Calu3 (cell line): Measurements from ENCODE around the gene KIRREL1. TPM values are rescaled to one million over a fixed set of nuclear protein-coding genes. Genes with fewer than 3 reads are reported as not detected.
A peak's percentile ranks its signal among the peaks of the same experiment; 100 is the strongest.

Experiments
- Bru-seq: library from RNA; stranded (reverse); fragments of 400-500 nt; gene quantifications from one replicate; lab custom pipeline; 2021; lab: Mats Ljungman, UMichigan
- BruChase-seq, 2 experiments: library from RNA; stranded (reverse); fragments of 400-500 nt; gene quantifications; one replicate each; lab custom pipeline; 2021; lab: Mats Ljungman, UMichigan
- BruUV-seq: library from RNA; stranded (reverse); fragments of 400-500 nt; replicated peaks from 2 replicates; lab custom pipeline; 2021; lab: Mats Ljungman, UMichigan
- CTCF ChIA-PET: fragments of 300-600 bp; sonication (Branson Sonifier 250); formaldehyde crosslinking; loops from one replicate; lab custom pipeline; 2022; ENCODE audit warnings: antibody characterized with exemption; lab: Charles Lee
- DNase-seq: peaks from one replicate; pipeline ENCODE4 v3.0.0; 2022
- H3K27ac Mint-ChIP-seq: one replicate; pipeline ENCODE4 v1.8.0; 2022; ENCODE audit warnings: mixed read lengths; ENCODE audit not compliant: unreplicated experiment
- H3K27me3 Mint-ChIP-seq: one replicate; pipeline ENCODE4 v1.8.0; 2022; ENCODE audit warnings: mixed read lengths; ENCODE audit not compliant: unreplicated experiment
- H3K36me3 Mint-ChIP-seq: one replicate; pipeline ENCODE4 v1.8.0; 2022; ENCODE audit warnings: mild to moderate bottlenecking, moderate library complexity, mixed read lengths; ENCODE audit not compliant: insufficient read depth, unreplicated experiment
- H3K4me1 Mint-ChIP-seq: one replicate; pipeline ENCODE4 v1.8.0; 2022; ENCODE audit warnings: mild to moderate bottlenecking, low read depth, mixed read lengths; ENCODE audit not compliant: unreplicated experiment
- H3K4me3 Mint-ChIP-seq: one replicate; pipeline ENCODE4 v1.8.0; 2022; ENCODE audit warnings: mild to moderate bottlenecking, low read depth, moderate library complexity, mixed read lengths; ENCODE audit not compliant: unreplicated experiment
- H3K9me3 Mint-ChIP-seq: one replicate; pipeline ENCODE4 v1.8.0; 2022; ENCODE audit warnings: low read depth, mixed read lengths; ENCODE audit not compliant: unreplicated experiment
- CTCF ChIP-seq: fragments of 200-600 bp; IDR thresholded peaks from one replicate; pipeline ENCODE4 v1.8.0; 2022; ENCODE audit warnings: antibody characterized with exemption; ENCODE audit not compliant: unreplicated experiment
- intact Hi-C: fragments of 100-400 bp; cut with micrococcal nuclease; formaldehyde crosslinking; loops from one replicate; pipeline ENCODE4 v1.10.0; 2022; ENCODE audit not compliant: unreplicated experiment
- long read RNA-seq: library from polyadenylated mRNA; stranded (forward); transcript quantifications from one replicate; pipeline ENCODE4 v2.0.0, GENCODE V29; 2022
- total RNA-seq: library from RNA; stranded (reverse); gene quantifications from 2 replicates; pipeline ENCODE4 v1.2.3, GENCODE V29; 2022

KIRREL1 gene
- total RNA-seq (19.0 and 31.4 TPM in 2 replicates), Bru-seq, nascent RNA (percentile 65 among the genes with signal in this experiment), BruChase-seq, experiment 1, labeled RNA remaining after a 6-hour chase (percentile 75 among the genes with signal in this experiment), BruChase-seq, experiment 2, labeled RNA remaining after a 2-hour chase (percentile 71 among the genes with signal in this experiment)
- long read RNA-seq, partial matches to known transcripts, result 0 of 10 reads
- long read RNA-seq, other reads (novel, unspliced or antisense), result 8 of 10 reads

- BruUV-seq, result no TSS peak
- CTCF ChIA-PET, result interaction anchor here (0.6 to 6.3 kb wide), 11 partner anchors 9 to 741 kb away, joined by 3 to 137 read pairs (median 11); no protein-coding TSS in a partner anchor
- no peak for TF ChIP-seq CTCF
- H3K36me3 Mint-ChIP-seq, result peaks cover 33% of the 10 kb centered on the region
- DNase-seq, result peak; percentile 57
- intact Hi-C loops, result loop anchor here (2.0 kb wide), 1 partner anchor 119 kb away; no protein-coding TSS in a partner anchor
- H3K27ac Mint-ChIP-seq, result peak within 1 kb of the TSS; percentile 97
- peaks cover 13% of the 10 kb centered on the region for H3K27me3 Mint-ChIP-seq
- peak within 1 kb of the TSS; percentile 93 for H3K4me3 Mint-ChIP-seq
- peaks cover 36% of the 10 kb centered on the region for H3K4me1 Mint-ChIP-seq
- H3K9me3 Mint-ChIP-seq, result no peaks in the 10 kb centered on the region
Observed at GRCh38 chr1:157993147-157993917, at the start of gene KIRREL1. Gene KIRREL1, plus strand, starts transcription at chr1:157993645. Its CDS starts 32 bp downstream, at chr1:157993677.

GRCh38 chr1:157944663-157945280, 48.7 kb upstream of the KIRREL1 start:
- TF ChIP-seq CTCF, result no peak
- intact Hi-C loops, result loop anchor here (5.0 kb wide), 2 partner anchors 172 to 452 kb away; no protein-coding TSS in a partner anchor
- Mint-ChIP-seq H3K27me3 (peaks cover 12% of the 10 kb centered on the region), H3K4me1 (peaks cover 11% of the 10 kb centered on the region), H3K4me3 (no peak overlapping the region), H3K27ac (no peak overlapping the region), H3K36me3 (no peaks in the 10 kb centered on the region), H3K9me3 (no peaks in the 10 kb centered on the region)
- CTCF ChIA-PET, result interaction anchor here (1.1 kb wide), 1 partner anchor 67 kb away, joined by 4 read pairs; no protein-coding TSS in a partner anchor
- DNase-seq, result no peak
- BruUV-seq, result no TSS peak

GRCh38 chr1:157948312-157949073, 45.0 kb upstream of the KIRREL1 start:
- no TSS peak for BruUV-seq
- CTCF ChIA-PET, result interaction anchor here (0.6 to 5.1 kb wide), 8 partner anchors 12 to 368 kb away, joined by 3 to 55 read pairs (median 4); no protein-coding TSS in a partner anchor
- Mint-ChIP-seq H3K36me3 (no peaks in the 10 kb centered on the region), H3K27ac (no peak overlapping the region), H3K4me1 (peaks cover 26% of the 10 kb centered on the region), H3K4me3 (no peak overlapping the region), H3K9me3 (no peaks in the 10 kb centered on the region), H3K27me3 (peaks cover 28% of the 10 kb centered on the region)
- TF ChIP-seq CTCF, result peak; percentile 72
- intact Hi-C loops, result loop anchor here (1.0 to 5.0 kb wide), 4 partner anchors 70 to 456 kb away; no protein-coding TSS in a partner anchor
- DNase-seq, result peak; percentile 61
